Measurements from ENCODE around the gene CDC5L.

The CDC5L gene

DNA sequence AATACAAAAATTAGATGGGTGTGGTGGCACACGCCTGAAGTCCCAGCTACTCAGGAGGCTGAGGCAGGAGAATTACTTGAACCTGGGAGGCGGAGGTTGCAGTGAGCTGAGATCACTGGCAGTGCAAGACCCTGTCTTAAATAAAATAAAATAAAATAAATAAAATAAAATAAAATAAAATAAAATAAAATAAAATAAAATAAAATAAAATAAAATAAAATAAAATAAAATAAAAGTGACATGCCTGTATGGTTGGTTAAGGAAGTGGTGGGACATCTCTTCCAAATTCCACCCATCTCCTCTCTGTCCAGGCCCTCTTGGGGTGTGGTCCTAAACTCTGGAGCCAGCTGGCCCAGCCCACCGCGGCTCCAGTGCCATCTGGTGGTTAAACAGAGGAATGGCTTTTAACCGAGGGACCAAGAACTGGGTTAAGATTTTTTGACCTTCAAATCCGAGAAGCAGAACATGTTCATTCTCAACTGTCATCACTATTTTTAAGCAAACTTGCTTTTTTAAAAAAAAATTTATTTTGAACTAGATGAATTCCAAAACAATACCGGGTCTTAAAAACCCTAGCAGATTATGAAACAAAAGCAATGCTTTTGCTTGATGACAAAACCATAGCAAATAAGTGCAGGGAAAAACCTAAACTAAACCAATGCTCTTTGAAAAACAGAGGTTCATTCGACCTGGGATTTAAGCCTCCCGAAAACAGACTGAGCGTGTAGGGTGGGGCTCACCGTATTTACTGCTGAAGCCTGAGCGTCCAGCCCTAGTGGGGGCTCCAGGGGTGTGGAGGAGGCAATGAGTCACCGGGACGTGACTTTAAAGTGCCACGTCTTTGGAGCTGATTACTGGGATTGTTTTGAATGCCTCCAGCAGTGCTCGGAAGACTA lies 68.8 kb downstream of the CDC5L start:
- peak; percentile 23 for DNase-seq

DNA sequence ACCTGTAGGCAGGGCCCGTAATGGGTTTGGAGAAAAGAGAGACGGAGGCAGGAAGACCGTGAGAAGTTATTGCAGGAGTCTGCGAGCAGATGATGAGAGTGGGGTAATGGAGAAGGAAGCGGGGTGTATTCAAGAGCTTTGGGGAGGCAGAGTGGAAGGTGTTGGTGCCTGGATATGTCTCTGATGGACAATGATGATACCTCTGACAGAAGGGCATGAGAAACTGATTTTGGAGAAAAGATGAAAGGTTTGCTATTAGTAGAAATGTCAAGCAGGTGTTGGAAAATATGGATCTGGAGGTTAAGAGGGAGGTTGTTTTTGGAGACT lies 69.4 kb downstream of the CDC5L start:
- no peak for DNase-seq

DNA sequence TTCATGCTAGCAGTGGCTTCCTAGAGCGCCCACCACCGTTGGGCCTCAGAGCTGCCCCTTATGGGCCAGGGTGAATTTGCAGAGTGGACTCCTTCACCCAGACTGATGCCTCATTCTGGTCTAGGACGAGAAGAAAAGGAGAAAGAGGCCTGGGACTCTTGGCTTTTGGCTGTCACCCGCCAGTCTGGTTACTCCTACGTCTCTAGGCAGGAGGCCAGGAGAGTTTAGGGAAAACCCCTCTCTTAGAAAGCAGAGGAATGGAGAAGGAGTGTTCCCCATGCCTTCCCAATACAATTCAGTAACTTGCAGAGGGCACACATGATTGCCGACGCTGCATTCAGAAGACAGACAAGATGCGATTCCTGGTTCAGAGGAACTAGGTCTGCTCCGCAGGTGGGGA lies 70.1 kb downstream of the CDC5L start:
- no peak for DNase-seq

DNA sequence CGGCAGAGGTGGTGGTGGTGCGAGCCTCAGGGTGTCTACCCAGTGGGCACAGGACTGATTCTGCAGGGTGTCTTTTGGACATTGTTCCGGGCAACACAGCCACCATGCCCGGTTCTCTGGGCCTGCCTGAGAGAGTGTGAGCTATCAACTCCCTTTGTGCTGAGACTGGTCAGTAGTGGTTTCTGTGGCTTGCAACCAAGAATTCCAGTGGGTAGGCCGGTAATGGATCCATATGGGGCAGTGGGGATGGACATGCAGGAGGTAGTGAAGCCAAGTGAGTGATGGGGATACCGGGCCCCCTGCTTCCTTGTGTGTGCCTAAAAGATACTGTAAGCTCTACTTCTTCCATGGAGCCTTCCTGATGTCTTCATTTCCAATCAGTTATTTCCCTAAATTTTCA lies 71.0 kb downstream of the CDC5L start:
- DNase-seq, result no peak

DNA sequence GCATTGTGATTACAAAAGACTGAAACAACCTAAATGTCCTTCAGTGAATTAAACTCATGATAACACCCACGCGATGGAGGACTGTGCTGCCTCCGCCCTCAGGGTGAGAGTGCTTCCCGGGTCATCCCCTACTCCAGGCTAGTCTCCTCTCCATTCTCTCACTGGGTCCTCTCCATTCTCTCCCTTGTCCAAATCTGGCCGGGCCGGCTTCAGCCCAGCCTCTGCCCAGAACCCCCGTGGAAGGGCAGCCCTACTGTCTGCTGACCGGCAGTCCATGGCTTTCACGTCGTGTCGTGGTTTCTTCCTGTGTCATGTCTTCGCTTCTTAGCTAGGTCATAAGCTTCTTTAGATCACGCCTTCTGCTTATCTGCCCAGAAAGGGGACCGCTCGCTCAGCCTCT lies 74.8 kb downstream of the CDC5L start:
- no peak for DNase-seq

- DNase-seq, result no peak
These were observed 75.6 kb downstream of the CDC5L start for GRCh38 chr6:44462797-44463727.

- no peak for DNase-seq
These were observed 76.4 kb downstream of the CDC5L start for GRCh38 chr6:44463728-44464450.

DNA sequence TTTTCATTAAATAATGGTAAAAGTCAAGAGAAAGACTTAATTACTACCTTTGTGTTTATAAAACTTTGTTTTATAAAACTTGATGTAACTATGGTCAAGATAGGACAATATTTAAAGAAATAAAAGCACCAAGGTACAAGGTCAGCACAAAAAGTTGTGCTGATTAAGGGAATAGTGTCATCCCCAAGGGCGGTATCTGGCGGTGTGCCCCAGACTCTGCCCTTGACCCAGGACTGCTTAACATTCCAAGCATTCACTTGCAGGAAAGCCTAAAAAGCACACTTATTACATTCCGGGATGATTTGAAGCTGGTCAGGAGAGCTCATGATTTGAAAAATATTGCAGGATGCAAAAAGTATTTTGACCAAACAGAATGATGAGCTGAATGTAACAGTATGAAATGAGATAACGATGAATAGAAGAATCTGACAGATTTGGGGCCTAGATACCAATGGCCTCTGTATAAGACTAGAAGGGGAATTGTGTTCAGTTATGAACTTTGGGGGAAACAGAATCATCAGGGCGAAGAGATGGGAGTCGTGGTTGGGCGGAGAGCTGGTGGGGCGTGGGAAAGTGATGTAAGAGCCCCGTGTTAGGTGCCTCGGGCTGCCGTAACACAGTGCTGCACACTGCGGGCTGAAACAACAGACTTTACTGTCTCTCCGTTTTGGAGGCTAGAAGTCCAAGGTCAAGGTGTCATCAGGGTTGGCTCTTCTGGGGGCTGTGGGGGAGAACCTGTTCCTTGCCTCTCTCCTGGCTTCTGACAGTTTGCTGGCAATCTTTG lies 77.2 kb downstream of the CDC5L start:
- no peak for DNase-seq

DNA sequence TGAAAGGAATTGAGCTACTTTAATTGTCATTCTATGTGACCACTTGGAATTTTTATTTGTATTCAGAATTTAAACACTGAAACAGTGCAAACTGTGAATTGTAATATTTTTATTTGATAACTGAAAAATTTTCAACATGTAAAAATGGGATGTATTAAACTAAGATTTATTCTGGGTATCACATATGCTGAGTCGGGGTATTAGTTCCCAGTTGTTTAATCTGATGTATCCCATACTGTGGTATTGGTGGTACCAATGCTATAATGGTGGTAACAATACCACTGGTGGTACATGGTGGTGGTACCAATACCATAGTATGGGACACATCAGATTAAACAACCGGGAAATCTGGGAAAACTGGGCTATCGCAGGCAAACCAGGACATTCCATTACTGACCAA lies 79.4 kb downstream of the CDC5L start:
- no peak for DNase-seq

GRCh38 chr6:44468835-44469234 lies 81.3 kb downstream of the CDC5L start:
- no peak for DNase-seq

GRCh38 chr6:44470115-44470464 lies 82.6 kb downstream of the CDC5L start:
- no peak for DNase-seq

- no peak for DNase-seq
These were observed 83.2 kb downstream of the CDC5L start for GRCh38 chr6:44470746-44471145.

GRCh38 chr6:44471271-44471981 lies 83.9 kb downstream of the CDC5L start:
- no peak for DNase-seq

- no peak for DNase-seq
These were observed 84.9 kb downstream of the CDC5L start for GRCh38 chr6:44472250-44472945.

DNA sequence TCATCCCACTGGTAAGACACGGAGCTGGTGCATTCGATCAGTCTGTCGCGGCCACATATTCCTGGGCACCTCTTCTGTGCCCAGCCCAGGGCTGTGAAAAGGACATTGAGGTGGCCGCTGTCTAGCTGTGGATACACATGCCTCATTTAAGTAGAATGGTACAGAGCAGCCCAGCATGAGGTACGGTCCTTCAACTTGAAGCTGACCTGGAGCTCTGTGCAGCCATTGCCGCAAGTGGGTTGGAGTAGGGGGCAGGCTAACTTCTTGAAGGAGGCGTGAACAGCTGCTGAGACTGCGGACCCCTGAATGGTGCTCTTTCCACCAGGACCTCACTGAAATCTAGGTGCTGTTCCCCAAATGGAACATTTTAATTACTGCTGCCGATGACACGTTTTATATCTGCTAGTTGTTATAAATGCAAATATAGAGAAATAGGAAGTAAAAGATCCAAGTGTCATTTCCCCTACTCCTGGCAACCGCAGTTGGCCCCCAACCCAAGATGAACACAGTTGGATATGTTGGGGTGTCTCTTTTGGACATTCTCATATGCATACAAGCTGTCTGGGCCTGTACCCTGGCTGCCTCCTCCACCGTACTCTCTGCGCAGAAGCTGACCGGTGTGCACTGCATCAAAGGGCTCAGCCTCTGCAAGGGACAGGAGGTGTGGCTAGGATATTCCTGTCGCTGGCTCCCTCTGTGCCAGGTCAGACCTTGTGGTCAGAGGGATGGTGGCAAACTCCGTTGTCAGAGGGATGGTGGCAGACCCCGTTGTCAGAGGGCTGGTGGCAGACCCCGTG lies 86.1 kb downstream of the CDC5L start:
- DNase-seq, result no peak

DNA sequence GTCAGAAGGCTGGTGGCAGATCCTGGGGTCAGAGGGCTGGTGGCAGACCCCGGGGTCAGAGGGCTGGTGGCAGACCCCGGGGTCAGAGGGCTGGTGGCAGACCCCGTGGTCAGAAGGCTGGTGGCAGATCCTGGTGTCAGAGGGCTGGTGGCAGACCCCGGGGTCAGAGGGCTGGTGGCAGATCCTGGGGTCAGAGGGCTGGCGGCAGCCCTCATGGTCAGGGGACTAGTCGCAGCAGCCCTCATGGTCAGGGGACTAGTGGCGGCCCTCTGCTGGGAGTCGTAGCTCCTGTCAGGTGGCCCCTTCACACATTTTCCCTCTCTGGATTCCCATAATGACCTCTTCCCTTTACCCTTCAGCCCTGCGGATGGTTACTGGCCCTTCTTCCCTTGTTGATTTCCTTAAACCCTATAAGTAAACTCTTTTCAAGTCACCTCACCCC lies 86.7 kb downstream of the CDC5L start:
- DNase-seq, result no peak

DNA sequence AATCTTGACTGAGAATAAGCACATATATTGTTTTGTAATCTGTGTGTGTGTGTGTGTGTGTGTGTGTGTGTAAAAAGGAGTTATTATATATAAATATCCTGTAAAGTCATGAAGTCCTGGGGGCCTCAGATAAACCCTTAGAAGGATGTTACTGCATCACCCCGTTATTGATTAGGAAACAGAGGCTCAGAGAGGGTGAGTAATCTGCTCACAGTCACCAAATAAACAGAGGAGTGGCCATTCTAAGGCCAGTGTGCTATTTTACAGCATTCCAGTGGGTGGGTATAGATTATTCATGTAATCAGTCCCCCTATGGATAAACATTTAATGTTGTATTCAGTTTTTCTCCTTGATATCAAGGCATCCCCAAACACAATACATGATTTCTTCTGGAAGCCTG lies 87.1 kb downstream of the CDC5L start:
- no peak for DNase-seq

GRCh38 chr6:44475417-44475778 lies 87.9 kb downstream of the CDC5L start:
- DNase-seq, result no peak

GRCh38 chr6:44475779-44476434 lies 88.4 kb downstream of the CDC5L start:
- peak; percentile 55 for DNase-seq

DNA sequence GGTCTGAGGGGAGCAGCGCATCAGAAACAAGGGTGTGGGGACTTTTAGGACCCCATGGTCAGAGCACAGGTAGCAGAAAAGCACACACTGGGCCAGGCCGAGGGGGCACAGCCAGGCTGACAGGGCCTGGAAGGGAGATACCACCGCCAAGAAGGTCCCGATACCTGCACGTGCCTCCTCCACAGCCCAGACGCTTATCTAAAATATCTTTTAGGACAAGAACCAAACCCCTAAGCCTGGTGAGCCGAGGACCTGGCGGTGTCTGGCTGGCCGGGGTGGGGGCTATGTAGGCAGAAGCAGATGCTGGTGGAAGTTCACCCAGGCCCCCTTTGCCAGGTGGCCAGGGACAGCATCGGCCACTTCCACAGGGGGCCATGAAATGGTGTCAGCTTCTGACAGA lies 89.3 kb downstream of the CDC5L start:
- DNase-seq, result no peak

Data from activated gamma-delta T cell treated with Interleukin-2 at 50 U/mL for 16 hours (primary cell).